Prostate gland (tissue), 2 donors: ENCODE measurements around the gene DNAH9.

Source experiments
- CTCF ChIP-seq, 4 experiments: fragments of 200-600 bp in 2 of 4; fragments of 450-650 bp in 2 of 4; sonication (generic) in 2 of 4; IDR thresholded peaks; 1 replicate in 3 of 4; 2 replicates in 1 of 4; pipeline ENCODE4 v1.5.1; 2016 to 2019; ENCODE audit warnings: antibody characterized with exemption in 4 of 4, mild to moderate bottlenecking in 2 of 4, moderate library complexity in 2 of 4
- POLR2AphosphoS5 ChIP-seq: sonication (generic); formaldehyde crosslinking; IDR thresholded peaks from one replicate; pipeline ENCODE4 v1.6.1; 2017; ENCODE audit warnings: antibody characterized with exemption

GRCh38 chr17:11643851-11644250 is 45.6 kb downstream of the DNAH9 start:
- TF ChIP-seq CTCF (IDR thresholded peaks at IDR 0.05) (no peak), POLR2AphosphoS5 (no peak)
